GM18505 (cell line): ENCODE data around the gene OTOP1.
"Not testable (repeated sequence)": the region's sequence is repeated elsewhere in the genome, so short reads cannot be mapped to it uniquely, and the experiment has no call there.

ENCODE experiments used
- ATAC-seq: cut with Tn5 transposase; IDR thresholded peaks from one replicate; pipeline ENCODE4 v1.9.1; 2021; ENCODE audit not compliant: unreplicated experiment
- POLR2A ChIP-seq: IDR thresholded peaks from 4 replicates; pipeline ENCODE4 v1.6.1; 2011; ENCODE audit warnings: borderline replicate concordance; ENCODE audit not compliant: insufficient read depth, insufficient read length; ENCODE audit errors: extremely low read depth

OTOP1 gene

DNA sequence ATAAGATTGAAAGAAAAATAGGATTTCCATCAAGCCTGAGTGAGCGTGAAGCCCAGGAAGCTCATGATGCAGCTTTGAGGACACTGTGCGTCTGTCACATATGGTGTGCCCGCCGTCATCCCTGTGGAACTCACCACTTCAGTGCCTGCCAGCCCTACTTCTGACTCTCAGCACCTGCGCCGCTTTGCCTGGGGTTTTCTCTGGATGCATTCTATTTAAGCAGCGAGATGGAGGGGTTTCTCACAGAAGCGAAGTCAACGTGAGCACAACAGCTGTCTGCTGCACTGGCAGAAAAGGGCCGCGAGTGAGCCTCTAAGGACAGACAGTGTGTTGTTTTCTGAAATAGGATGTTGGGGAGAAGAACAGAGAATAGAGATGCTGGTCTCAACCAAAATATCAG, 27.5 kb upstream of the OTOP1 start:
- ATAC-seq, result no peak
- no peak for TF ChIP-seq POLR2A

- TF ChIP-seq POLR2A, result no peak
- ATAC-seq, result no peak
Observed at GRCh38 chr4:4249866-4250265, 23.1 kb upstream of the OTOP1 start.

GRCh38 chr4:4249342-4249741, 22.6 kb upstream of the OTOP1 start:
- not testable (repeated sequence) for ATAC-seq

- ATAC-seq, result no peak
- TF ChIP-seq POLR2A, result no peak
Observed at GRCh38 chr4:4248885-4249203, 22.1 kb upstream of the OTOP1 start.

DNA sequence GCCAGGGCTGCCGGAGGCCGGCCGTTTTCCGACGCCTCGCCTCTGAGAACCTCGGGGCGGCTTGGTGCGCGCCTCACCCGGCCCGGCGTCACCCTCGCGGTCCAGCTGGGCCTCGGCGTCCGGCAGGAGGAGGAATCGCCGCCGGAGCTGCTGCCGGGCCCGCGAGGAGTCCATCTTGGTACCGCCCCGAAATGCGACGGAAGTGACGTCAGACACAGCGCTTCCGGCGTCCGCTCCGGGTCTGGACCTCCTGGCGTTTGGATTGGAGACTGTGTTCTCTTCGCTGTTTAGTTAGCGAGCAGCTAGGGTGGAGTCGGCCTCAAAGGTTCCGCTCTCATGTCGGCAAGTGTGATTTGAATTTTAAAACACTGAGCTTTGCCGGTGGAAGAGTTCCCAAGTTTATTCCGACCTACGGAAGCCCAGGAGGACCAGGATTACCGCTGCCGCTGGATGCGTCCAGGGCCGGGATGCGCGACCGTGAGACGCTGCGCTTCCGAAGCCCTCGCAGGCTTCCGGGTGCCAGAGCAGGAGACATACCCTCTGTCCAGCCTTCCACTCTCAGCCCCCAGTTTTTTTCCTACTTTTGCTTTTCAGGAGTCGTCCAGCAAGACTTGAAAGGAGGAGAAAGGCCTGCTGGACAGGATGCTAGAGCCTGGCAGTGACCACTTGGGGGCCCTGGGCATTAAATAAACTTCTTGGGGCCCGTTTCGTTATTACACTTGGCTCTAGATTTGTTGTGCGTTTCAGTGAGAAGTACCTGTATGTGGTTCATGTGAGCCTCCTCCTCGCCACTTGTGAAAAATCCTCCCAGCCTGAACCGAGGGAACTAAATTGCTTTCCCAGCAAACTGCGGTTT, 21.5 kb upstream of the OTOP1 start, which contains the start of gene TMEM128:
TSS of gene TMEM128 (minus strand) at position 195 of the 856 bp plus-strand sequence. CDS start at position 174, 21 bp downstream.
- peak; percentile 96 for TF ChIP-seq POLR2A
- peak; percentile 95 for ATAC-seq

DNA sequence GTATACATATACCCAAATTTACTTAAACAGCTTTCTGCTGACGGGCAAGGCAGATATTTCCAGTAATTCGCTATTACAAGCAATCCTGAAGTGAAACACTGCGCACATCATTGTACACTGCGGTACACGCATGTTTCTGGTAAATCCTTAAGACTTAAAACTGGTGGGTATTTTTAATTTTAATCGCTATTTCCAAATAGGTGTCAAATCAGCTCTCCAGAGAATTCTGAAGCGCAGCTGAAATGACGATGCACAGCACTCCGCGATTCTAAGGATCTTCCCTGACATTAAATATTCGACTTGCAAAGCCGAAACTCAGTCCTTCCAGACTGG, 20.9 kb upstream of the OTOP1 start:
- peak; percentile 0 for ATAC-seq
- no peak for TF ChIP-seq POLR2A

- TF ChIP-seq POLR2A, result no peak
Observed at GRCh38 chr4:4245172-4245571, 18.4 kb upstream of the OTOP1 start.

DNA sequence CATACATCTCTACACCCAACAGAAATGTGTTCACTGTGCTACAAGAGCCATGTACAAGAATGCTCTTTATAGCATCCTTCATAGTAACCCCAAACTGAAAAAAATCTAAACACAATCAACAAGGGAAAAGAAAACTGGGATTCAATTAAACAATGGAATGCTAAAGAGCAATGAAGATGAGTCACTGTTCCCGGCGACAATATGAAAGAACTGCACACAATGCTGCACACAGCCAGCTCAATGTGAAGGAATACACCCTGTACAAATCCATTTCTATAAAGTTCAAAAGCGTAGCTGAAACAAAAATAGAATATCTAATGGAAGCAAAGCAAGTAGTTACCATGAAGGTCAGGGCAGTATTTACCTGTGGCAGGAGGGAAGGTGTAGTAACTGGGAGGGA, 12.8 kb upstream of the OTOP1 start:
- ATAC-seq, result not testable (repeated sequence)

More at GRCh38 chr4:4245172-4245571, 18.4 kb upstream of the OTOP1 start:
- no peak for ATAC-seq

DNA sequence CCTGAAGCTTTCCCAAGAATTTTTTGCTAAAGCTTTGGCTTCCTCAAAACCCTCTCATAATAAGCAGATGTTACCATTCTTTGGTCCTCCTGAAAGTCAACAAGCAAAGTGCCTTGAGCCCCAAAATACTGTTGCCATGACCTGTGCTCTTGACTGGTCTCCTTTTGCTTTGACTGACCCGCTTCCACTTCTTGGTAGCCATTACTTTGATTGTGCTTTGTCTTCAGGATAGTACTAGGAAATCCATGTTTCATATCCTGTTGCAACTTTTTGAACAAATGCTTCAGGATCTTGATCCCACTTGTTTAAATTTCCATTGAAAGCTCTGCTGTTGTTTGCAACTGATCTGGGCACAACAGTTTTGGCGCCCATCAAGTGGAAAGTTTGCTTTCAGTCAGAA, 6.9 kb upstream of the OTOP1 start:
- ATAC-seq, result no peak
- TF ChIP-seq POLR2A, result no peak

DNA sequence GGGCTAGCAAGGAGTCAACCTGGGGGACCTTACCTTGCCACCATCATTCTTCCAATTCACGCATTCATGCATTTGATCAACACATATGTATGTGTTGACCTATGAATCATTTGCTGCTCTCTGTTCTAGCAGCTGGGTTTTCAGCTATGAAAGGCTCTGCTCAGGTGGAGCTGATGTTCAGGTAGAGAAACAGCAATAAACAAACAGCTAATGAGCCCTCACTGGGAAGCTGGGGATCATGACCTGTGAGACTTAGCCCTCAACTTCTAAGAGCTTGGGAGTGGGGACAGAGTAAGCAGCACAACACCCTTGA, 1.6 kb upstream of the OTOP1 start:
- no peak for ATAC-seq
- TF ChIP-seq POLR2A, result no peak

DNA sequence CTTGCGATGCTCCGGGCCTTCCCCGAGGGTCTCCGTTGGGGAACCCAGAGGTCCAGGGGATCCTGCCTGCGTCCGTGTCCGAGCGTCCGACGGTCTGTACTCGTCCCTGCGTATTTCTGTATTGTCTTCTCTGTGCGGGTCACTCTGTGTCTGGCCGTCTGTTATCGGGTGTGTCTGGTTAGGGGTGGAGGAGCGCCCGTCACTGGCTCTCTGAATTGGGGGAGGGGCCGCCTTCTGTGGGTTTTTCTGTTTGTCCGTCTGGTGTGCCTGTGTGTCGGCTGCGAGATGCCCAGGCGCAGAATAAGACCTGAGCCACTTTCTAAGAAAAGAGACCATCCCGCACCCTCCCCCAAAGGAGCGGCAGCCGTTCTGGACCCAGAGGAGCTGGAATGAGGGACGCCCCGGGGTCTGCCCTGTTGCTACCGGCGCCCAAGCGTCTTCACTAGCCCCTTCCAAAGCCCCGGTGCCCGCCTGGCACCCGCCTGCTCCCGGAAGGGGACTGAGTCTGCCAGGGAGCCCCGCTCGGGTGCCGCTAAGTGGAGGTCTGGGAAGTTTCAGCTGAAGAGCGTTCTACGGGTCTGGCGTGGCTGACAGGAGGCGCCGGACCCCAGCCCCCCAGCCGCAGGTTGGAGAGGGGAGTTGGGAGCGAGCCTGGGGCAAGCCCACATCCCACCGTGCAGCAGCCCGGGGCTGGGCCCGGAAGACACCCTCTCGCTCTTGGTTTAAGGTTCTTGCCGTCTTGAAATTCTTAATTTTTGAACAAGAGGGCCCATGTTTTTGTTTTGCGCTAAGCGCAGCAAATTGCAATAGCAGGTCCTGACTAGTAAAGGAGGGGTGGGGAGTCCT, 1.0 kb upstream of the OTOP1 start:
- TF ChIP-seq POLR2A, result no peak
- no peak for ATAC-seq

- ATAC-seq, result no peak
- TF ChIP-seq POLR2A, result no peak
Observed at GRCh38 chr4:4225915-4226605, 669 bp downstream of the OTOP1 start.

DNA sequence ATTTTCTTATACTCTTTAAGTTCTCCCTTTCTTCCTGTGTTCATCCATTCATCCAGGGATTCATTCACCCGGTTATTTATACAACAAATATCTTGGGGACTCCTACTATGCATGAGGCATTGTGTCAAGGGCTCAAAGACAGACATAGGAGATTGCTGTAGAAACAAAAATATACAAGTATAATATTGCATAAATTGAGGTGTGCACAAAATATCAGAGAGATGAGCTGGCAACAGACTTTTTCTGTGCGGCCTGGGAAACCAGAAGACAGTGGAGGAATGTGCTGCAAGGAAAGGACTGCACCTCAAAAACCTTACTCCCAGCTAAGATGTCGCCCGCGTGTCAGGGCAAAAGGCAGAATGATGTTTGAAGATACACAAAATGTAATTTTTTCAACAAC, 9.6 kb downstream of the OTOP1 start:
- no peak for TF ChIP-seq POLR2A
- no peak for ATAC-seq

DNA sequence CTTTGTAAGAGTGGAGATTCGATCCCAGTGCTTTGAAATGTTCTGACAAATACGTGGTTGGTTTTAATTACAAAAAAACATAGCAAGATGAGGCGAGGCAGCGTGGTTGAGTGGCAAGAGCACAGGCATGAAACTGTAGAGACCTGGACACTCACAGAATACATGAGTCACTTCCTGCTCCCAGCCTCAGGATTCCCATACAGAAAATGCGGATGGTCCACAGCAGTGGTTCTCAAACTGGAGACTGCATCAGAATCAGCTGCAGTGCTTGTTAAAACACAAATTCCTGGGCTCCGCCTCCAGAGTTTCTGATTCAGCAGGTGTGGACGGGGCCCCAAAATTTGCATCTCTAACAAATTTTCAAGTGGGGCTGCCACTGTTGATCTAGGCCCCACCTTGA, 10.1 kb downstream of the OTOP1 start:
- ATAC-seq, result no peak
- TF ChIP-seq POLR2A, result no peak

DNA sequence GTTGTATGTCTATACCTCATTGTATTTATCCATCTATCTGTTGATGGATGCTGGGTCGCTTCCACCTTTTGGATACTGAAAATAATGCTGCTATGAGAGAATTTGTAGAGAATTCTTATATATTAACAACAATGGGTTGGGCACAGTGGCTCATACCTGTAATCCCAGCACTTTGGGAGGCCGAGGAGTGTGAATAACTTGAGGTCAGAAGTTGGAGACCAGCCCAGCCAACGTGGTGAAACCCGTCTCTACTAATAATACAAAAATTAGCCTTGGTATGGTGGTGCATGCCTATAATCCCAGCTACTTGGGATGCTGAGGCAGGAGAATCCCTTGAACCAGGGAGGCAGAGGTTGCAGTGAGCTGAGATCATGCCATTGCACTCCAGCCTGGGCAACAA, 13.1 kb downstream of the OTOP1 start:
- not testable (repeated sequence) for ATAC-seq
